ENCODE results near the gene TMEM8B. TPM values are rescaled to one million over a fixed set of nuclear protein-coding genes. Genes with fewer than 3 reads are reported as not detected.

Gene TMEM8B
- polyA plus RNA-seq, 1 donor from 2014 or later = 12.7 TPM

GRCh38 chr9:35861161-35861897 lies 32.3 kb downstream of the TMEM8B start:
- Histone ChIP-seq H3K4me2 (ENCODE audit: low read length) (no peak overlapping the region), H2AFZ (ENCODE audit: low read depth, low read length) (no peak overlapping the region), H3K9me2 (ENCODE audit: insufficient read depth, low read length) (no peaks in the 10 kb centered on the region), H3K4me3 (ENCODE audit: low read length) (no peak overlapping the region), H3K36me3 (ENCODE audit: insufficient read depth, low read length) (no peaks in the 10 kb centered on the region), H3F3A (ENCODE audit: insufficient read depth, low read length, poor library complexity, severe bottlenecking) (no peaks in the 10 kb centered on the region), H4K20me1 (ENCODE audit: insufficient read depth) (no peaks in the 10 kb centered on the region), H3K27ac (ENCODE audit: low read length) (no peak overlapping the region), H3K27me3 (ENCODE audit: insufficient read depth, low read depth, low read length) (no peaks in the 10 kb centered on the region), H3K9ac (ENCODE audit: low read length) (no peak overlapping the region), H3K79me2 (replicated peaks; ENCODE audit: insufficient read depth, low read length) (no peaks in the 10 kb centered on the region), H3K9me3 (ENCODE audit: low read length) (no peaks in the 10 kb centered on the region)
- TF ChIP-seq MXI1 (conservative IDR thresholded peaks at IDR 0.05; ENCODE audit: poor library complexity, severe bottlenecking) (no peak), EZH2 (IDR thresholded peaks at IDR 0.05; ENCODE audit: borderline replicate concordance, insufficient read depth, low read length, poor library complexity, severe bottlenecking) (no peak), TAF1 (IDR thresholded peaks at IDR 0.05; ENCODE audit: low read depth) (no peak), RAD21 (conservative IDR thresholded peaks at IDR 0.05) (no peak), POLR2AphosphoS5 (IDR thresholded peaks at IDR 0.05) (no peak), EP300 (conservative IDR thresholded peaks at IDR 0.05; ENCODE audit: poor library complexity, severe bottlenecking) (no peak), SMC3 (conservative IDR thresholded peaks at IDR 0.05; ENCODE audit: poor library complexity) (no peak)
- TF ChIP-seq, protein P1, sequence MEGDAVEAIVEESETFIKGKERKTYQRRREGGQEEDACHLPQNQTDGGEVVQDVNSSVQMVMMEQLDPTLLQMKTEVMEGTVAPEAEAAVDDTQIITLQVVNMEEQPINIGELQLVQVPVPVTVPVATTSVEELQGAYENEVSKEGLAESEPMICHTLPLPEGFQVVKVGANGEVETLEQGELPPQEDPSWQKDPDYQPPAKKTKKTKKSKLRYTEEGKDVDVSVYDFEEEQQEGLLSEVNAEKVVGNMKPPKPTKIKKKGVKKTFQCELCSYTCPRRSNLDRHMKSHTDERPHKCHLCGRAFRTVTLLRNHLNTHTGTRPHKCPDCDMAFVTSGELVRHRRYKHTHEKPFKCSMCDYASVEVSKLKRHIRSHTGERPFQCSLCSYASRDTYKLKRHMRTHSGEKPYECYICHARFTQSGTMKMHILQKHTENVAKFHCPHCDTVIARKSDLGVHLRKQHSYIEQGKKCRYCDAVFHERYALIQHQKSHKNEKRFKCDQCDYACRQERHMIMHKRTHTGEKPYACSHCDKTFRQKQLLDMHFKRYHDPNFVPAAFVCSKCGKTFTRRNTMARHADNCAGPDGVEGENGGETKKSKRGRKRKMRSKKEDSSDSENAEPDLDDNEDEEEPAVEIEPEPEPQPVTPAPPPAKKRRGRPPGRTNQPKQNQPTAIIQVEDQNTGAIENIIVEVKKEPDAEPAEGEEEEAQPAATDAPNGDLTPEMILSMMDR (IDR thresholded peaks at IDR 0.05; ENCODE audit: poor library complexity, severe bottlenecking) = no peak
- TF ChIP-seq, protein P2, sequence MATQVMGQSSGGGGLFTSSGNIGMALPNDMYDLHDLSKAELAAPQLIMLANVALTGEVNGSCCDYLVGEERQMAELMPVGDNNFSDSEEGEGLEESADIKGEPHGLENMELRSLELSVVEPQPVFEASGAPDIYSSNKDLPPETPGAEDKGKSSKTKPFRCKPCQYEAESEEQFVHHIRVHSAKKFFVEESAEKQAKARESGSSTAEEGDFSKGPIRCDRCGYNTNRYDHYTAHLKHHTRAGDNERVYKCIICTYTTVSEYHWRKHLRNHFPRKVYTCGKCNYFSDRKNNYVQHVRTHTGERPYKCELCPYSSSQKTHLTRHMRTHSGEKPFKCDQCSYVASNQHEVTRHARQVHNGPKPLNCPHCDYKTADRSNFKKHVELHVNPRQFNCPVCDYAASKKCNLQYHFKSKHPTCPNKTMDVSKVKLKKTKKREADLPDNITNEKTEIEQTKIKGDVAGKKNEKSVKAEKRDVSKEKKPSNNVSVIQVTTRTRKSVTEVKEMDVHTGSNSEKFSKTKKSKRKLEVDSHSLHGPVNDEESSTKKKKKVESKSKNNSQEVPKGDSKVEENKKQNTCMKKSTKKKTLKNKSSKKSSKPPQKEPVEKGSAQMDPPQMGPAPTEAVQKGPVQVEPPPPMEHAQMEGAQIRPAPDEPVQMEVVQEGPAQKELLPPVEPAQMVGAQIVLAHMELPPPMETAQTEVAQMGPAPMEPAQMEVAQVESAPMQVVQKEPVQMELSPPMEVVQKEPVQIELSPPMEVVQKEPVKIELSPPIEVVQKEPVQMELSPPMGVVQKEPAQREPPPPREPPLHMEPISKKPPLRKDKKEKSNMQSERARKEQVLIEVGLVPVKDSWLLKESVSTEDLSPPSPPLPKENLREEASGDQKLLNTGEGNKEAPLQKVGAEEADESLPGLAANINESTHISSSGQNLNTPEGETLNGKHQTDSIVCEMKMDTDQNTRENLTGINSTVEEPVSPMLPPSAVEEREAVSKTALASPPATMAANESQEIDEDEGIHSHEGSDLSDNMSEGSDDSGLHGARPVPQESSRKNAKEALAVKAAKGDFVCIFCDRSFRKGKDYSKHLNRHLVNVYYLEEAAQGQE (IDR thresholded peaks at IDR 0.05; ENCODE audit: borderline replicate concordance) = no peak

GRCh38 chr9:35862328-35862727 lies 33.3 kb downstream of the TMEM8B start:
- no peaks in the 10 kb centered on the region for H3K9me3 ChIP-seq (ENCODE audit: low read length)
- no peaks in the 10 kb centered on the region for H3K79me2 ChIP-seq (replicated peaks; ENCODE audit: insufficient read depth, low read length)
- H3K4me2 ChIP-seq (ENCODE audit: low read length) = no peak overlapping the region
- H3K9ac ChIP-seq (ENCODE audit: low read length) = no peak overlapping the region
- no peak overlapping the region for H2AFZ ChIP-seq (ENCODE audit: low read depth, low read length)
- TF ChIP-seq EZH2 (IDR thresholded peaks at IDR 0.05; ENCODE audit: borderline replicate concordance, insufficient read depth, low read length, poor library complexity, severe bottlenecking) = no peak
- TF ChIP-seq, protein P2 (IDR thresholded peaks at IDR 0.05; ENCODE audit: borderline replicate concordance) = no peak
- TF ChIP-seq POLR2AphosphoS5 (IDR thresholded peaks at IDR 0.05) = no peak
- no peaks in the 10 kb centered on the region for H3F3A ChIP-seq (ENCODE audit: insufficient read depth, low read length, poor library complexity, severe bottlenecking)
- no peaks in the 10 kb centered on the region for H4K20me1 ChIP-seq (ENCODE audit: insufficient read depth)
- H3K4me3 ChIP-seq (ENCODE audit: low read length) = no peak overlapping the region
- no peak overlapping the region for H3K27ac ChIP-seq (ENCODE audit: low read length)
- H3K36me3 ChIP-seq (ENCODE audit: insufficient read depth, low read length) = no peaks in the 10 kb centered on the region
- no peaks in the 10 kb centered on the region for H3K27me3 ChIP-seq (ENCODE audit: insufficient read depth, low read depth, low read length)
- no peaks in the 10 kb centered on the region for H3K9me2 ChIP-seq (ENCODE audit: insufficient read depth, low read length)
